ENCODE data around the gene NUDT14.

DNA sequence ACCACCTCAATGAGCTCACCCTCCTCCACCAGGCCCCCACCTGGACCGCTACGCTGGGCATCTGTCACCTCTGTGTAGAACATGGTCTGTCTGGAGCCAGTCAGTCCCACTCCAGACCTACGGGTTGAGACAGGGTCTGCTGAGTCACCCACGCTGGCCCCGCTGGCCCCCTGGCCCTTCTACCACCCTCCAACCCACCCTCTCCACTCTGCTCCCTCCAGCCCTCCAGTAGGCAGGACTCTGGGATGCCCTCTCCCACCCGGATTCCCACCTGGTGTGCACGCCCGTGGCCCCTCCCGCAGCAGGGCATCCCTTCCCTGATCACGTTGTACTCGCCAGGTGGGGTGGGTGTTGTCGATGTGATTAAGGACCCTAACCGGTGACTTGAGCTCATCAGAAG, 8.0 kb downstream of the NUDT14 start:
- TF ChIP-seq EZH2 (IDR thresholded peaks at IDR 0.05) (no peak), POLR2AphosphoS5 (IDR thresholded peaks at IDR 0.05; ENCODE audit: borderline replicate concordance, low read depth, low read length) (no peak), FOXP2 (optimal IDR thresholded peaks at IDR 0.05; ENCODE audit: control extremely low read depth, extremely low read length, insufficient read depth) (no peak)
